H9 (cell line): ENCODE measurements around the gene AAMP. TPM values are rescaled to one million over a fixed set of nuclear protein-coding genes. Genes with fewer than 3 reads are reported as not detected.

Experiments
- DNase-seq: peaks from one replicate; pipeline ENCODE4 v3.0.0-alpha.2; 2017
- H2AFZ ChIP-seq: one replicate; pipeline ENCODE4 v1.6.1; 2013; ENCODE audit warnings: mild to moderate bottlenecking, low read length, control low read depth, moderate library complexity
- H2AK5ac ChIP-seq: 2 replicates; pipeline ENCODE4 v1.6.1; 2013; ENCODE audit warnings: low read length, control low read depth, mixed read lengths; ENCODE audit not compliant: insufficient read length
- H2BK120ac ChIP-seq: one replicate; pipeline ENCODE4 v1.6.1; 2013; ENCODE audit warnings: low read depth, mild to moderate bottlenecking, low read length, control low read depth, inconsistent platforms; ENCODE audit not compliant: poor library complexity, severe bottlenecking
- H2BK12ac ChIP-seq: 2 replicates; pipeline ENCODE4 v1.6.1; 2013; ENCODE audit warnings: low read length, control low read depth, mixed read lengths, low read depth; ENCODE audit not compliant: insufficient read length
- H2BK15ac ChIP-seq: 2 replicates; pipeline ENCODE4 v1.6.1; 2013; ENCODE audit warnings: low read depth, low read length, control low read depth
- H2BK20ac ChIP-seq: one replicate; pipeline ENCODE4 v1.6.1; 2013; ENCODE audit warnings: low read depth, mild to moderate bottlenecking, low read length, control low read depth, inconsistent platforms; ENCODE audit not compliant: poor library complexity, severe bottlenecking
- H2BK5ac ChIP-seq: 2 replicates; pipeline ENCODE4 v1.6.1; 2013; ENCODE audit warnings: low read length, control low read depth, mixed read lengths; ENCODE audit not compliant: insufficient read length
- H3K14ac ChIP-seq: 2 replicates; pipeline ENCODE4 v1.6.1; 2013; ENCODE audit warnings: low read length, control low read depth; ENCODE audit not compliant: insufficient read depth
- H3K18ac ChIP-seq: 2 replicates; pipeline ENCODE4 v1.6.1; 2013; ENCODE audit warnings: low read depth, mild to moderate bottlenecking, mixed read lengths, low read length, control low read depth; ENCODE audit not compliant: insufficient read length
- H3K23ac ChIP-seq: 2 replicates; pipeline ENCODE4 v1.6.1; 2013; ENCODE audit warnings: low read length, control low read depth, mixed read lengths, low read depth; ENCODE audit not compliant: insufficient read length
- H3K23me2 ChIP-seq: 2 replicates; pipeline ENCODE4 v1.6.1; 2013; ENCODE audit warnings: low read depth, mild to moderate bottlenecking, mixed read lengths, low read length, control low read depth; ENCODE audit not compliant: insufficient read length, poor library complexity, severe bottlenecking
- H3K27ac ChIP-seq: 2 replicates; pipeline ENCODE4 v1.5.1; 2013; ENCODE audit warnings: low read length, control low read depth, mixed read lengths, low read depth; ENCODE audit not compliant: insufficient read length
- H3K27me3 ChIP-seq: 2 replicates; pipeline ENCODE4 v1.6.1; 2013; ENCODE audit warnings: low read length, control low read depth, inconsistent platforms; ENCODE audit not compliant: insufficient read depth
- H3K4ac ChIP-seq: 2 replicates; pipeline ENCODE4 v1.6.1; 2013; ENCODE audit warnings: low read depth, mild to moderate bottlenecking, control low read depth, inconsistent platforms, low read length, moderate library complexity
- H3K4me1 ChIP-seq: 2 replicates; pipeline ENCODE4 v1.6.1; 2013; ENCODE audit warnings: low read length, control low read depth, inconsistent platforms; ENCODE audit not compliant: insufficient read depth
- H3K4me2 ChIP-seq: 2 replicates; pipeline ENCODE4 v1.6.1; 2013; ENCODE audit warnings: low read length, control low read depth, mixed read lengths; ENCODE audit not compliant: insufficient read length, insufficient read depth
- H3K56ac ChIP-seq: 2 replicates; pipeline ENCODE4 v1.6.1; 2013; ENCODE audit warnings: low read depth, mild to moderate bottlenecking, mixed read lengths, low read length, control low read depth; ENCODE audit not compliant: insufficient read length
- H3K79me1 ChIP-seq: 2 replicates; pipeline ENCODE4 v1.6.1; 2013; ENCODE audit warnings: low read depth, mild to moderate bottlenecking, moderate library complexity, low read length, control low read depth, inconsistent platforms; ENCODE audit not compliant: insufficient read depth, poor library complexity, severe bottlenecking
- H3K79me2 ChIP-seq: 2 replicates; pipeline ENCODE4 v1.6.1; 2013; ENCODE audit warnings: low read length, control low read depth, inconsistent platforms; ENCODE audit not compliant: insufficient read depth
- H3K9ac ChIP-seq: 2 replicates; pipeline ENCODE4 v1.6.1; 2013; ENCODE audit warnings: low read length, control low read depth, mixed read lengths; ENCODE audit not compliant: insufficient read length; ENCODE audit errors: extremely low read depth
- H3K9me3 ChIP-seq: one replicate; pipeline ENCODE4 v1.6.1; 2013; ENCODE audit warnings: low read depth, low read length, inconsistent platforms; ENCODE audit not compliant: control insufficient read depth
- H3T11ph ChIP-seq: one replicate; pipeline ENCODE4 v1.6.1; 2013; ENCODE audit warnings: mild to moderate bottlenecking, low read length, control low read depth, inconsistent platforms
- H4K20me1 ChIP-seq: one replicate; pipeline ENCODE4 v1.6.1; 2013; ENCODE audit not compliant: control insufficient read depth, insufficient read length, insufficient read depth
- H4K5ac ChIP-seq: 2 replicates; pipeline ENCODE4 v1.6.1; 2013; ENCODE audit warnings: low read depth, mild to moderate bottlenecking, mixed read lengths, low read length, control low read depth; ENCODE audit not compliant: insufficient read length
- H4K8ac ChIP-seq: replicated peaks from 2 replicates; pipeline ENCODE4 v1.6.1; 2013; ENCODE audit warnings: low read length, control low read depth, mixed read lengths, low read depth; ENCODE audit not compliant: insufficient read length
- H4K91ac ChIP-seq: 2 replicates; pipeline ENCODE4 v1.6.1; 2013; ENCODE audit warnings: low read depth, mild to moderate bottlenecking, moderate library complexity, mixed read lengths, low read length, control low read depth; ENCODE audit not compliant: insufficient read length
- H3K27ac Mint-ChIP-seq, 3 experiments: 2 replicates in 2 of 3; 3 replicates in 1 of 3; pipeline ENCODE4 v1.8.0; 2020 to 2021; ENCODE audit warnings: mixed read lengths in 3 of 3, mild to moderate bottlenecking in 1 of 3, moderate library complexity in 1 of 3
- H3K27me3 Mint-ChIP-seq: 2 replicates; pipeline ENCODE4 v1.8.0; 2021; ENCODE audit warnings: low read depth, mild to moderate bottlenecking, moderate library complexity, mixed read lengths
- H3K36me3 Mint-ChIP-seq, 3 experiments: 2 replicates in 2 of 3; 3 replicates in 1 of 3; pipeline ENCODE4 v1.8.0; 2020 to 2021; ENCODE audit warnings: low read depth in 3 of 3, mixed read lengths in 3 of 3; ENCODE audit not compliant: insufficient read depth in 1 of 3
- H3K4me1 Mint-ChIP-seq, 2 experiments: 2 replicates each; pipeline ENCODE4 v1.8.0; 2020; ENCODE audit warnings: mixed read lengths in 2 of 2
- H3K4me3 Mint-ChIP-seq, 2 experiments: 2 replicates in 1 of 2; 3 replicates in 1 of 2; pipeline ENCODE4 v1.8.0; 2020 to 2021; ENCODE audit warnings: mild to moderate bottlenecking in 2 of 2, mixed read lengths in 2 of 2, moderate library complexity in 1 of 2
- H3K9me3 Mint-ChIP-seq, 2 experiments: 2 replicates in 1 of 2; 3 replicates in 1 of 2; pipeline ENCODE4 v1.8.0; 2020; ENCODE audit warnings: mild to moderate bottlenecking in 2 of 2, mixed read lengths in 2 of 2, moderate library complexity in 1 of 2
- CTCF ChIP-seq: fragments of 200-600 bp; sonication (generic); conservative IDR thresholded peaks from 3 replicates; pipeline ENCODE4 v1.8.0; 2021; ENCODE audit warnings: antibody characterized with exemption, mild to moderate bottlenecking
- WGBS: extraction: QIAGEN DNeasy Blood & Tissue Kit; methylation state at CpG from one replicate; pipeline ENCODE4 v1.1.7; 2013; ENCODE audit warnings: missing lambda C conversion rate, low lambda C conversion rate, mixed read lengths; ENCODE audit not compliant: insufficient read length; ENCODE audit errors: extremely low coverage; 5-methylcytosine and 5-hydroxymethylcytosine counted together
- total RNA-seq: library from RNA; stranded (reverse); gene quantifications from 2 replicates; pipeline ENCODE4 v1.2.1, GENCODE V29; 2021

Gene AAMP
- total RNA-seq, 1 experiment from 2014 or later, result 103 TPM

- DNase-seq, result no peak
- no peak overlapping the region for H4K8ac ChIP-seq
- H3K23ac ChIP-seq, result no peak overlapping the region
- no peak overlapping the region for H2BK15ac ChIP-seq
- peaks cover 5% of the 10 kb centered on the region for H3K79me1 ChIP-seq
- H3T11ph ChIP-seq, result no peak overlapping the region
- no peak overlapping the region for H4K91ac ChIP-seq
- no peaks in the 10 kb centered on the region for H4K20me1 ChIP-seq
- H2BK20ac ChIP-seq, result no peak overlapping the region
- Mint-ChIP-seq H3K9me3 (no peaks in the 10 kb centered on the region), H3K4me3 (no peak overlapping the region), H3K4me1 (no peaks in the 10 kb centered on the region), H3K36me3 (peaks cover 34 to 85% (median 77%) of the 10 kb centered on the region in 3 experiments), H3K27ac (no peak overlapping the region), H3K27me3 (no peaks in the 10 kb centered on the region)
- H3K18ac ChIP-seq, result no peak overlapping the region
- peaks cover 5% of the 10 kb centered on the region; the same call in 1 of the 2 replicates for H3K79me2 ChIP-seq
- WGBS, result no CpG with 5 or more reads among the region's 6 CpGs
- no peak overlapping the region for H3K9ac ChIP-seq
- H3K23me2 ChIP-seq, result no peaks in the 10 kb centered on the region
- no peak overlapping the region for H2BK5ac ChIP-seq
- H2AFZ ChIP-seq, result no peak overlapping the region
- no peak overlapping the region for H3K27ac ChIP-seq
- no peak for TF ChIP-seq CTCF
- no peak overlapping the region for H3K4me2 ChIP-seq
- H2AK5ac ChIP-seq, result no peak overlapping the region
- no peaks in the 10 kb centered on the region for H3K27me3 ChIP-seq
- no peak overlapping the region for H3K56ac ChIP-seq
- no peak overlapping the region for H2BK12ac ChIP-seq
- no peaks in the 10 kb centered on the region for H3K4me1 ChIP-seq
- no peak overlapping the region for H3K4ac ChIP-seq
- H3K9me3 ChIP-seq, result no peaks in the 10 kb centered on the region
- no peak overlapping the region for H4K5ac ChIP-seq
- H3K14ac ChIP-seq, result no peak overlapping the region
- no peak overlapping the region for H2BK120ac ChIP-seq
Measured at GRCh38 chr2:218228366-218229090, 41.4 kb downstream of the AAMP start.
